OCI-LY7 (cell line): ENCODE results near the gene C9orf78.

Experiments
- CTCF ChIP-seq: fragments of 200-600 bp; sonication (generic); conservative IDR thresholded peaks from 2 replicates; pipeline ENCODE4 v1.5.1; 2014; ENCODE audit warnings: mild to moderate bottlenecking, antibody characterized with exemption, low read length, moderate library complexity, mixed read lengths
- EZH2phosphoT487 ChIP-seq: fragments of 200-600 bp; sonication (generic); IDR thresholded peaks from 2 replicates; pipeline ENCODE4 v1.6.1; 2018; ENCODE audit warnings: low read depth, borderline replicate concordance, mild to moderate bottlenecking, mixed run types, antibody characterized with exemption, low read length, moderate library complexity, mixed read lengths

GRCh38 chr9:129868023-129868871 lies 33.2 kb upstream of the C9orf78 start:
- TF ChIP-seq CTCF (0 out of 2 replicates have a peak, but pooled peaks have one; percentile 20), EZH2phosphoT487 (no peak)
